GM12891 (cell line): Measurements from ENCODE around the gene UCP1.

Source experiments
- POLR2A ChIP-seq: IDR thresholded peaks from 2 replicates; pipeline ENCODE4 v1.6.1; 2011; ENCODE audit warnings: low read depth, low read length, control low read depth
- POLR2AphosphoS5 ChIP-seq: IDR thresholded peaks from 2 replicates; pipeline ENCODE4 v1.6.1; 2011; ENCODE audit warnings: low read depth, low read length, control low read depth
- SPI1 ChIP-seq: IDR thresholded peaks from 2 replicates; pipeline ENCODE4 v1.6.1; 2011; ENCODE audit warnings: low read depth, low read length, control low read depth
- TAF1 ChIP-seq: IDR thresholded peaks from 2 replicates; pipeline ENCODE4 v1.6.1; 2011; ENCODE audit warnings: low read depth, low read length, control low read depth

DNA sequence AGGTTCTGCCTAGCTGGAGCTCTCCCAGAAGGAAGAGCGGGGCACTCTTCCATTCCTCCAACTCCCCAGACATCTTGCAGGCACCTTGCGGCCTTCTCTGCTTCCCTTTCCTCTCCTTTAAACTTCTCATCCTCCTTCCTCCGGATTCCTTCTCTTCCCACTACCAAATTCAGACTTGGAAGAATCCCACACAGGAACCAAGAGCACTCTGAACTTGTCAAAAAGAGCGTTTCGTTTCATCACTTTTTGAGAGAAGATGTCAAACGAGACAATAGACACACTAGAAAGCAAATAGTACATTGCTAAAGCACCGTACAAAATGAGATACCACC is 512 bp upstream of the UCP1 start:
- no peak for TF ChIP-seq POLR2A
- TF ChIP-seq POLR2AphosphoS5 = no peak
- TF ChIP-seq SPI1 = no peak
- no peak for TF ChIP-seq TAF1
